ENCODE results near the gene CRYGB. TPM values are rescaled to one million over a fixed set of nuclear protein-coding genes. Genes with fewer than 3 reads are reported as not detected.
A peak's percentile ranks its signal among the peaks of the same experiment; 100 is the strongest.

The CRYGB gene
- total RNA-seq, 1 donor from 2014 or later: not detected

DNA sequence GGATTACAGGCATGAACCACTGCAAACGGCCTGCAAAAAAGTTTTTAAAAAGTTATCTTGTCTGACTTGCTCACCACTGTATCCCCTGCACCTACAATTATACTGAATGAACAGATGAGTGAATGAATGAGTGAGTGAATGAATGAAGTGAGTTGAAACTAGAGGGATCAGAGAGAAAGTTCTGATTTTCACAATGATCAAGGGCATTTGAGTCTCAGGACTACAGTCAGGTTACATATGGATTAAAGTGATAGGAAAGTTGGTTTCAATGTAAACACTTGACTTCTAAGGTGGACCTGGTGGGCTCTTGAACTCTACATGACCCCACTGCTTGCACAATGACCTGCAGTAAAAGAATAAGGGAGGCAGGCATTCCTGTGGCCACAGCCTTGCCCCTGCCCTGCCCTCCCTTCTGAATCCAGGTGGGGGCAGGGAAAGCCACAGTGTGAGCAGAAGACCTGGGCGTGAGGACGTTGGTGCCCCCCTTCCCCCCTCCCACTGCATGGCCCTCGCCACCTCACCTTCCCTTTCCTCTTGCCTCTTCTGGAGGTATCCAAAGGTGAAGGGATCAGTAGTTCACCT lies 33.2 kb upstream of the CRYGB start:
- H3K27ac ChIP-seq: no peak overlapping the region
- H4K20me1 ChIP-seq (ENCODE audit: low read depth): no peaks in the 10 kb centered on the region
- peaks cover 26% of the 10 kb centered on the region for H3F3A ChIP-seq (ENCODE audit: low read depth)
- no peak for TF ChIP-seq EZH2 (IDR thresholded peaks at IDR 0.05)
- TF ChIP-seq, protein P1, sequence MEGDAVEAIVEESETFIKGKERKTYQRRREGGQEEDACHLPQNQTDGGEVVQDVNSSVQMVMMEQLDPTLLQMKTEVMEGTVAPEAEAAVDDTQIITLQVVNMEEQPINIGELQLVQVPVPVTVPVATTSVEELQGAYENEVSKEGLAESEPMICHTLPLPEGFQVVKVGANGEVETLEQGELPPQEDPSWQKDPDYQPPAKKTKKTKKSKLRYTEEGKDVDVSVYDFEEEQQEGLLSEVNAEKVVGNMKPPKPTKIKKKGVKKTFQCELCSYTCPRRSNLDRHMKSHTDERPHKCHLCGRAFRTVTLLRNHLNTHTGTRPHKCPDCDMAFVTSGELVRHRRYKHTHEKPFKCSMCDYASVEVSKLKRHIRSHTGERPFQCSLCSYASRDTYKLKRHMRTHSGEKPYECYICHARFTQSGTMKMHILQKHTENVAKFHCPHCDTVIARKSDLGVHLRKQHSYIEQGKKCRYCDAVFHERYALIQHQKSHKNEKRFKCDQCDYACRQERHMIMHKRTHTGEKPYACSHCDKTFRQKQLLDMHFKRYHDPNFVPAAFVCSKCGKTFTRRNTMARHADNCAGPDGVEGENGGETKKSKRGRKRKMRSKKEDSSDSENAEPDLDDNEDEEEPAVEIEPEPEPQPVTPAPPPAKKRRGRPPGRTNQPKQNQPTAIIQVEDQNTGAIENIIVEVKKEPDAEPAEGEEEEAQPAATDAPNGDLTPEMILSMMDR (IDR thresholded peaks at IDR 0.05): no peak
- no peak for TF ChIP-seq EZH2phosphoT487 (IDR thresholded peaks at IDR 0.05)
- H3K36me3 Mint-ChIP-seq: no peaks in the 10 kb centered on the region
- peaks cover 22% of the 10 kb centered on the region for H3K4me1 Mint-ChIP-seq
- H3K36me3 ChIP-seq: no peaks in the 10 kb centered on the region
- H3K79me2 ChIP-seq (ENCODE audit: low read depth): no peaks in the 10 kb centered on the region
- no peak for DNase-seq (ENCODE audit: low spot score)
- no peaks in the 10 kb centered on the region for H3K9me3 ChIP-seq (ENCODE audit: low read depth)
- peaks cover 15% of the 10 kb centered on the region for H3K4me1 ChIP-seq
- no peak overlapping the region for H3K4me3 ChIP-seq
- H3K4me3 Mint-ChIP-seq: no peak overlapping the region
- H3K27me3 Mint-ChIP-seq (ENCODE audit: insufficient read depth, low read depth): peaks cover 4% of the 10 kb centered on the region
- no peak overlapping the region for H3K27ac Mint-ChIP-seq
- H3K9ac ChIP-seq: no peak overlapping the region
- H2AFZ ChIP-seq (replicated peaks): no peak overlapping the region
- no peaks in the 10 kb centered on the region for H3K9me3 Mint-ChIP-seq
- H3K4me2 ChIP-seq: no peak overlapping the region
- no peaks in the 10 kb centered on the region for H3K27me3 ChIP-seq

DNA sequence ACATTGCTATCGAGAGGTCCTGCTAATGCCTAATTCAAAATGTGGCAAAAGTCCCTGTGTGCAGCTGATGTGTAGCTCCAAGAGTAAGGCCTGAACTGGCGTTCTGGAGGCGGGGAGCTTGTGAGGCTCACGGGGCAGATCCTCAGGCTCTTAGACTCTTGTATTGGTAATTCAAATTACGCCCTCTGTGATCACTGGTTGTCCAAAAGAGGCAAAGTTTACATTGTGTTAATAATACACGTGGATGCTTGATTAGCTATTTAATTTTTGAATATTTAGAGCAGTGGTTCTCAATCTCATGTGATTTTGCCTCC lies 29.8 kb upstream of the CRYGB start:
- no peaks in the 10 kb centered on the region for H3K9me3 Mint-ChIP-seq

DNA sequence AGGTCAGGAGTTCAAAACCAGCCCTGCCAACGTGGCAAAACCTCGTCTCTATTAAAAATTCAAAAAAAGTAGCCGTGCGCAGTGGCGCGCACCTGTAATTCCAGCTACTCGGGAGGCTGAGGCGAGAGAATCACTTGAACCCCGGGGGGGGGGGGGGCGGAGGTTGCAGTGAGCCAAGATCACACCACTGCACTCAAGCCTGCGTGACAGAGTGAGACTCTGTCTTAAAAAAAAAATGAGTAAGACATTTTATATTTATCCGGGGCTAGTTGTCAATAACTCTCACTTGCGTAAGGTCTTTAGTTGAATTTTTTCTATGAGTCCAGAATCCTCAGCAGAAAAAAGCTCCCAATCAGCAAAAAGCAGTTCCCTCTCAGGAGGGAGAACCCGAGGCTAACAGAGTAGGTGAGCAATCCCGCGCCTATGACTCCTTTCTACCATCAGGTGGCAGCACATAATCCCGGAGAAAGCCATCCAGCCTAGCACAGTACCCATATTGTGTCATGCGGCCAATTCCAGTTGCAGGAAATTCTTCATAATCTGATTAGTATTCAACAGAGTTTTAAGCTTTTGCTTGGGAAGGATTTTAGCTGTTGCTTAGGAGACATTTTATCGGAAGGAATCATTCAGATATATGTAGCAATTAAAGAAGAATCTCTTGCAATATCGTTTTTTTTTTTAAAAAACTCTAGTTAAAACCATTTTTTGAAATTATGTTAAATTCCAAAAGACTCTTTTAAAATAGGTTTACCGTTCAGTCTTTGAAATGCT lies 29.3 kb upstream of the CRYGB start:
- H4K20me1 ChIP-seq (ENCODE audit: low read depth): no peaks in the 10 kb centered on the region
- no peaks in the 10 kb centered on the region for H3K79me2 ChIP-seq (ENCODE audit: low read depth)
- DNase-seq (ENCODE audit: low spot score): peak; percentile 84
- no peaks in the 10 kb centered on the region for H3K27me3 ChIP-seq
- H3K4me2 ChIP-seq: peak overlapping the region; percentile 7
- no peaks in the 10 kb centered on the region for H3K9me3 ChIP-seq (ENCODE audit: low read depth)
- H3K27ac ChIP-seq: no peak overlapping the region
- no peak overlapping the region for H3K4me3 Mint-ChIP-seq
- peak overlapping the region; percentile 70 for H2AFZ ChIP-seq (replicated peaks)
- peaks cover 5% of the 10 kb centered on the region for H3K4me1 ChIP-seq
- no peaks in the 10 kb centered on the region for H3K9me3 Mint-ChIP-seq
- TF ChIP-seq, protein P1 (IDR thresholded peaks at IDR 0.05): peak; percentile 88
- no peak for TF ChIP-seq EZH2 (IDR thresholded peaks at IDR 0.05)
- TF ChIP-seq EZH2phosphoT487 (IDR thresholded peaks at IDR 0.05): no peak
- H3K4me1 Mint-ChIP-seq: peaks cover 8% of the 10 kb centered on the region
- H3K36me3 ChIP-seq: no peaks in the 10 kb centered on the region
- no peak overlapping the region for H3K27ac Mint-ChIP-seq
- no peak overlapping the region for H3K4me3 ChIP-seq
- peaks cover 4% of the 10 kb centered on the region for H3K27me3 Mint-ChIP-seq (ENCODE audit: insufficient read depth, low read depth)
- H3K36me3 Mint-ChIP-seq: no peaks in the 10 kb centered on the region
- H3F3A ChIP-seq (ENCODE audit: low read depth): peaks cover 9% of the 10 kb centered on the region
- H3K9ac ChIP-seq: no peak overlapping the region

More for the DNA sequence above, 29.8 kb upstream of the CRYGB start:
- H3K4me1 ChIP-seq: peaks cover 3% of the 10 kb centered on the region
- no peaks in the 10 kb centered on the region for H4K20me1 ChIP-seq (ENCODE audit: low read depth)
- H3K36me3 ChIP-seq: no peaks in the 10 kb centered on the region
- peaks cover 9% of the 10 kb centered on the region for H3F3A ChIP-seq (ENCODE audit: low read depth)
- Mint-ChIP-seq H3K27me3 (ENCODE audit: insufficient read depth, low read depth) (peaks cover 4% of the 10 kb centered on the region), H3K27ac (no peak overlapping the region), H3K4me3 (no peak overlapping the region), H3K36me3 (no peaks in the 10 kb centered on the region), H3K4me1 (peaks cover 8% of the 10 kb centered on the region)
- peak overlapping the region; percentile 70 for H2AFZ ChIP-seq (replicated peaks)
- no peaks in the 10 kb centered on the region for H3K27me3 ChIP-seq
- TF ChIP-seq, protein P1 (IDR thresholded peaks at IDR 0.05): no peak
- no peak for TF ChIP-seq EZH2phosphoT487 (IDR thresholded peaks at IDR 0.05)
- TF ChIP-seq EZH2 (IDR thresholded peaks at IDR 0.05): no peak
- H3K9ac ChIP-seq: no peak overlapping the region
- peak overlapping the region; percentile 7 for H3K4me2 ChIP-seq
- no peaks in the 10 kb centered on the region for H3K9me3 ChIP-seq (ENCODE audit: low read depth)
- H3K4me3 ChIP-seq: no peak overlapping the region
- DNase-seq (ENCODE audit: low spot score): no peak
- H3K27ac ChIP-seq: no peak overlapping the region
- no peaks in the 10 kb centered on the region for H3K79me2 ChIP-seq (ENCODE audit: low read depth)
